NCI-H1436 treated with DMSO at 0.1 percent for 48 hours (cell line): ENCODE data around the gene EEF1AKMT2.

Experiments
- DNase-seq: peaks from one replicate; lab custom pipeline; 2025; lab: John Stamatoyannopoulos, UW

Gene EEF1AKMT2

DNA sequence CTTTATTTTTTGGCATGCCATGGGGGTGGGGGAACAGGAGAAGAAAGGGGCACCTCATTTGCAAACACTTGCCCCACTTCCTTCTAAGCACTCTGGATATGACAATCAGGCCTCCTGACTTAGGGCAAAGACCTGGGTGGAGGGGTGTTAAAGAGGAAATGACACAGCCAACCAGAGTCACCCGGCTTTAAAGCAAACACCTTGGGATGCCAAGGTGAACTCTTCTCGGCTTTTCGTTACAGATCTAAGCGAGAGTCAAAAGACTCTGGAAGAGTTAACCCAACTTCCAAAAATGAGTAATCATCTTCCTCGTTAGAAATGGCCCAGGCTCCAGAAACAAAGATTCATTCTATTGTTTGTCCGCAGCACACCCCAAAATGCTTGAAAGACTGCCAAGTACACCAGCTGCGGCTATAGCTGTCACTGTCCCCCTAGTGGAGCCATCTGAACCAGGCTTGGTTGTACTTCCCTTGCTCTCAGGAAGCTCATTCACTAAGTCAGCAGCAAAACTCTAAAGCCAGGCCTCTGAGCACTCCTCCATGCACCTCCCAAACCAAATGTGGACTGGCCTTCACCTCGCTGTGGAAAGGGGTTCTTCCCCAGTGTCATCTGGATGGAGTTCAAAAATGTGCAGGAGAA lies 72.4 kb downstream of the EEF1AKMT2 start:
- no peak for DNase-seq

GRCh38 chr10:124717911-124718741 lies 73.6 kb downstream of the EEF1AKMT2 start:
- DNase-seq, result no peak

DNA sequence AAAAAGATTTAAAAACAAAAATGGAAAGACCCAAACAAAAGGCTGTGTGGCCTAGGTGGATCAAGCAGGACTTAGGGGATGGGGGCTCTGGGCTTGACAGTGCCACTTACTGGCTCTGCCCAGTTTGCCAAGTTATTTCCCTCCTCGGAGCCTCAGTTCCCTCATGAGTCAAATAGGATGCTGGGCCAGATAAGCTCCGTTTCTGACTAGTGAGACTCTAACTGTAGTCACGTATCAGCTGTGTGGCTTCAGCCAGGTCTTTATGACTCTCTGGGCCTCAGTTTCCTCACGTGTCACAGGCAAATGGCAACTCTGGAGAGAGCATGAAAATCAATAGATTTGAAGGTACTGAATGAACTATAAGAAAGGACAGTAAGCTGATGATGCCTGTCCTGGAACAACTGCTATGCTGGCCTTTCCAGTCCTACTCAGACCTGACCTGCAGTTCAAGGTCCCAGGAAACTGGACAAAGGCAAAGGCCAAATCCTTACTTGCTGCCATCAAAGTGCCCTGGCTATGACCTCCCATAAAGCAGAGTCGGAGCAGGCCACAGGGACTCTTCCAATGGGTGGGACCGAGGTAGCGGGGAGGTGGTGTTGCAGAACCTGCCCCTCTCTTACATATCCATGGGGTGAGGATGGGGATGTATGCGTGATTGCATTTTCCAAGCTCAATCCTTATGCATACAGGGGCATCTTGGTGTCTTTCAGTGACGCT lies 74.5 kb downstream of the EEF1AKMT2 start:
- DNase-seq, result no peak

- no peak for DNase-seq
Observed at GRCh38 chr10:124716369-124716768, 75.3 kb downstream of the EEF1AKMT2 start.

- DNase-seq, result no peak
Observed at GRCh38 chr10:124715439-124715838, 76.2 kb downstream of the EEF1AKMT2 start.

DNA sequence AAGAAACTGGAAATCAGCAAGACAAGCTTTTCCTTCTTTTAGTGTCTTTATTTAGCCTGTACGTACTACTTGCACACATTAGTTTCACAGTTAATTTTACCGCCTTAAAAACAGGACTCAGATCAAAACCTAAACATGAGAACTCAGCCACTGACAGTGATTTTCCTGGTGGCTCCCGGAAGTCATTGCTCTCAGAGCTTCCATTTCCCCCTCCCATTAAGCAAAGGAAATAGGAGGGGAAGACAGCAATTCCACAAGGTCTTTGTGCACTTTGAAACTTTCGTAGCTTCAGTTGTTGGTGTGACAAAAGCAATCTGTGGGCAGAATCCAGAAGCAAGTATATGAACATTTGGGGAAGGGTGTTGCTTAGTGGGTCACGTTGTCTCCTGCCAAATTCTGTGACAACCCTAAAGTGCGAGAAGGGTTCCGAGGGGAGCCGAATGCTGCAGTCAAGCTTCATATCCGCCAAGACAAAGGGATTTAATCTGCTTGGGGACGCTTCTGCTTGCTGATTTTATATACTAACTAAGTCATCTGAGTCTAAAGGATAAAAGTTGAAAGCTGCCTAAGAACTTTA lies 77.9 kb downstream of the EEF1AKMT2 start:
- no peak for DNase-seq

- no peak for DNase-seq
Observed at GRCh38 chr10:124712704-124713407, 78.8 kb downstream of the EEF1AKMT2 start.

- peak; percentile 60 for DNase-seq
Observed at GRCh38 chr10:124711145-124711544, 80.5 kb downstream of the EEF1AKMT2 start.

DNA sequence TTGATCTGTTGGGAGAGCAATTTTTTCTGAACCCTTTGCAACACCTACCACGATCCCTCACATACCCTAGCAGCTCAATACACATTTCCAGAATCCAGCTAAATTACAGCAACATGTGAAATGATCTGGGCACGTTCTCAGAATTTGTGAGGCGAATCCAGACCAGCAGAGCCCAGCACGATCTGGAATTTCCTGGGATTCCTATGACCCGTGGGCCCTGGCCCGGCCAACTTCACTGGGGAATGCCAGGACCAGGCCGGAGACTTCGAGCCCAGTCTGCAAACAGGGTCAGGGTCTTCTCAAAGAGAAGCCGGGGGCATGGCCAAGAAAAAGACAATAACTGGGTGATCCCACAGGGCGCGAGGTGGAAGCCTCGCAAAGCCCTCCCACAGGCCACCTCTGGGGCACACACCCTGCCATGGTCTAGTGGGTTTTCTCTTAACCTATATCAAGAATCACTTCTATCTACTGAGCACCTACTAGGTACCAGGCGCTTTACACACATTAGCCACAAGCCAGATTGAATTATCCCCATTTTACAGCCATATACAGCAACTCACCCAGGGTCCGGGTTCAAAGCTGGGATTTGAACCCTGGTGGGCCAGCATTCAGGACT lies 81.3 kb downstream of the EEF1AKMT2 start:
- no peak for DNase-seq

DNA sequence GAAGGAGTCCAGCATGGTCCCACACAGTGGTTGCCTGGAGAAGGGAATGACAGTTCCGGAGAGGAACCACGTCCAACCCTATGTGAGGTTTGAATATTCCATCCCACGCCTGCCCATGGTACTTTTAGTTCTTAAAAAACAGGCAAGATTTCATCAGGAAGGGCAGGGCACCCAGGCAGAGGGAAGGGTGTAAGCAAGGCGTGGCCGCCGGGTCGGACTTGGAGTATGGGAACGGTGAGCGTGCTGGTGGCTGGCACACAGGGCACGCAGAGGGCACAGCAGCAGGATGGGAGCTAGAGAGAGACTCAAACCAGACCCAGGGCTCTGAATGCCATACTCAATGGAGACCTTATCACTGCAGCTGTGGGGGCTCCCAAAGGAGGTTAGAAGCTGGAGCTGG lies 81.8 kb downstream of the EEF1AKMT2 start:
- DNase-seq, result no peak

DNA sequence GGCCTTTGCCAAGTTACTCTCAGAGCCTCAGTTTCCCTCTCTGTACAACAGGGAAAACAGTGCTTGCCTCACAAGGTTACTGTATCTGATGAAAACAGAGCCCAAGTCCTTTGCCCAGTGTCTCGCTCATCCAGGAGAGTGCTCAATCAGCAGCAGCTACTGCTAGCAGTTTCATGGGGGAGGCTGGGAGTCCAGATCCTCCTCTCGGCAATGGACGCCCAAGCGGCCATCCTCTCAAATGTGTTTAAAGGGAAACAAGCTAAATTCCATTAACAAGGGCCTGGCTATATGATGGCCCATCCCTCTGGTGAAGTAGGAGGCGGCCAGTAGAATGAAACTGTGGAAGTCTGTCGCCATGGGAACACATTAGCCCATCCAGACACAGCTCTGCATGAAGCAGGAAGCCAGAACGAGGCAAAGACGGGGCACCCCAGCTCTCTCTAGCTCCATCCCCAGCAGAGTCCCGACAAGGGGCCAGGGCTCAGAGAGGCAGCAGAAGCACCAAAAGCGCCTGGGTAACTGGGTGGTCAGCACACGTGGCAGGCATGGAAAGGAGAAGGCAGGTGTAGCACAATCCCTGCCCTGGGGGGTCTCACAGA lies 82.7 kb downstream of the EEF1AKMT2 start:
- no peak for DNase-seq

GRCh38 chr10:124708246-124708779 lies 83.4 kb downstream of the EEF1AKMT2 start:
- peak; percentile 63 for DNase-seq
